K562 treated with DMSO at 1 percent for 24 hours (cell line): ENCODE data around the gene SNX21. TPM values are rescaled to one million over a fixed set of nuclear protein-coding genes. Genes with fewer than 3 reads are reported as not detected.

ENCODE experiments used
- total RNA-seq: library from RNA; unstranded; fragments of 300-600 nt; gene quantifications from 2 replicates; pipeline ENCODE4 v1.2.3, GENCODE V29; 2022; ENCODE audit warnings: low read depth; ENCODE audit not compliant: insufficient read depth

Gene SNX21
- total RNA-seq: 4.5 and 9.1 TPM in 2 replicates

GRCh38 chr20:45833030-45833882 is at the start of gene SNX21:
SNX21 (plus strand) TSS chr20:45833799; CDS start chr20:45833920, 121 bp downstream.

DNA sequence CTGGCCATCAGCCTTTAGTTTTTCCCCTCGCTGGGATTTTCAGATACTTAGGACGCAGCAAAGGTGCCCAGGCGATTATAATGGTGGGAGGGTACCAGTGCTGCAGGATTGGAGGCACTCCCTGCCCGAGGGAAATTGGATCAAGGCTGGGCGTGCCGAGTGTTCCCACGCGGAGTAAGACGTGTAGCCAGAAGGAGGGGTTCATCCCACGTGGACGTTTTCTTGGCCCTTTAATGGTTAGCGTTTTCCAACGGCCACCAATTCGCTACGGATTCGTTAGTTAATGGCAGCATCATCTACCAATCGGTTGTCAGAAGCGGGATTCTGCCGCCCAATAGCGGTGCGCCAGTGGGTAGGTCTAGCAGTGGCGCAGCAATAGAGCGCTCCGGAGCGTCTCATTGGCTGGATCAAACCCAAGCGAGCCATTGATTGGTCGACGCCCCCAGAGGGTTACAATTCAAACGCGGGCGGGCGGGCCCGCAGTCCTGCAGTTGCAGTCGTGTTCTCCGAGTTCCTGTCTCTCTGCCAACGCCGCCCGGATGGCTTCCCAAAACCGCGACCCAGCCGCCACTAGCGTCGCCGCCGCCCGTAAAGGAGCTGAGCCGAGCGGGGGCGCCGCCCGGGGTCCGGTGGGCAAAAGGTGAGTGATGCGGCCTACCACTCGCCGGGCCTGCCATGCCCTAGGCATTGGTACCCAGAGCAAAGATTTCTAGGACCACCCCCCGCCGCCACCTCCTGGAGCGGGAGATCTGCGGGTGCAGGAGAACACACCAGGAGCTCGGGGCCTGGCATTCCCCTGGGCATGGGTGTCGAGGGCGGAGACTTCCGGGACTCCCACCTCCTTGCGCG is 21.2 kb upstream of the SNX21 start, which contains the start of gene UBE2C:
Gene UBE2C (plus strand): TSS at position 488 of the 849 bp plus-strand sequence. CDS start 52 bp downstream, at position 540.

DNA sequence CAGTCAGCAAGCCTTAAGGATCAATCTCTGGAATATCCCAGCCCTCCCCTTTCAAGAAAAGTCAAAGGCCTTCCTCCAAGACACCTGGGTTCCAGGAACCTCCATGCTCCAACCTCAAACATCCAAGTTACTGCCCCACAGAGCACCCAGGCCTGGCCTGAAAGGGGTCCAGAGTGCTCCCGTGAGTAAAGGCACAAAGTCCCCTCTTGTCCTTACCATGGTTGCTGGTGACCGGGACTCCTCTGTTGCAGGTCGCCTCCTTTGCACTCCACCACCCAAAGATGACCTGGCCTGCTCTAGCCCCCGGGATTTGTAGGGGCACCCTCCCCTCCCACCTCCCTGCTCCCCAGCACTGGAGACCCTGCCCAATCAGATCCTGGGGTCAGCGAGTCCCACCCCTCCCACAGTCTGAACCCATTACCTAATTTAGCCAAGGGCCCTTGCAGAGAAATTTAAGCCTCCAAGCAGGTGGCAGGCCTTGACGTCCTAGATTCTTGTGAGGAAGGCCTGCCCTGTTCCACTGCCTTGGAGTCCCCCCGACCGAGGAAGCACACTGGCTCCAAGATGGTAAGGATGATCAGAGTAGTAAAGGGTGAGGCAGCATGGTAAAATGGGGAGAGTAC is 6.5 kb upstream of the SNX21 start, which contains the start of gene TNNC2:
Gene TNNC2 (minus strand): TSS at position 283 of the 623 bp plus-strand sequence. CDS start 64 bp downstream, at position 219.

DNA sequence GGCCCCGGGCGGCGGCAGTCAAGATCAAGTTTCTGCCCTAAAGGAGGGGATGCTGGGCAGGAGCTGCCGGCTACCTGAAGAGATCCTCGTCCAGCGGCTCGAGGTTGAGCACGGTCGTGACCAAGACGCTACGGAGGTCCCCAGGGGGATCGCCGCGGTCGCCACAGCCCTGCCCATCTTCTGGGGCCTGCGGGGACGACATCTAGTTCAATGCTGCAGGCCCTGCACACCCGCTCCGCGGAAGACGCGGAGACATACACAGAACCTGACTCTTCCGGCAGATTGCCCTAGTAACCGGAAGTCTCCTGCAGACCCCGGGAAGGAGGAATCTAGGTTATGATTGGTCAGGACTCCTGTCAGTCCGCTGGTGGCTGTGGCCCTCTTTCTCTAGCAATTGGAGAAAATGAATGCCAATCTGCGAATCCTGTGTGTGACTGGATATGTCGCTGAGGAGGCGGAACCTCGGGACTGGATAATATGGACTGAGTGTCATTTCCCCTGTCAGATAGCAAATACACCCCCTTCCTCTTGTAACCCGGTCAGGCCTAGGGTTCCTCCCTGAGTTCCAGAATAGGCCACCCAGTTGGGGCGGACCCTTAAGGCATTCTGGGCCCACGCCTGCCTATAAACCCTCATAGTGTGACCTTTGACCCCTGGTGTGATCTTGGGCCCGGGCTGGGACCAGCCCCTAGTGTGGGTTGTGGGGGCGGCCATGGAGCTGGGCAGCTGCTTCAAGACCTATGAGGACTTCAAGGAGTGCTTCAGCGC is 23.7 kb downstream of the SNX21 start, which contains the start of the genes ACOT8 and ZSWIM3:
Gene ACOT8 (minus strand): TSS at position 279 of the 768 bp plus-strand sequence. CDS start 77 bp downstream, at position 202.
Gene ZSWIM3 (plus strand): TSS at position 501 of the 768 bp plus-strand sequence. CDS start 212 bp downstream, at position 713.

DNA sequence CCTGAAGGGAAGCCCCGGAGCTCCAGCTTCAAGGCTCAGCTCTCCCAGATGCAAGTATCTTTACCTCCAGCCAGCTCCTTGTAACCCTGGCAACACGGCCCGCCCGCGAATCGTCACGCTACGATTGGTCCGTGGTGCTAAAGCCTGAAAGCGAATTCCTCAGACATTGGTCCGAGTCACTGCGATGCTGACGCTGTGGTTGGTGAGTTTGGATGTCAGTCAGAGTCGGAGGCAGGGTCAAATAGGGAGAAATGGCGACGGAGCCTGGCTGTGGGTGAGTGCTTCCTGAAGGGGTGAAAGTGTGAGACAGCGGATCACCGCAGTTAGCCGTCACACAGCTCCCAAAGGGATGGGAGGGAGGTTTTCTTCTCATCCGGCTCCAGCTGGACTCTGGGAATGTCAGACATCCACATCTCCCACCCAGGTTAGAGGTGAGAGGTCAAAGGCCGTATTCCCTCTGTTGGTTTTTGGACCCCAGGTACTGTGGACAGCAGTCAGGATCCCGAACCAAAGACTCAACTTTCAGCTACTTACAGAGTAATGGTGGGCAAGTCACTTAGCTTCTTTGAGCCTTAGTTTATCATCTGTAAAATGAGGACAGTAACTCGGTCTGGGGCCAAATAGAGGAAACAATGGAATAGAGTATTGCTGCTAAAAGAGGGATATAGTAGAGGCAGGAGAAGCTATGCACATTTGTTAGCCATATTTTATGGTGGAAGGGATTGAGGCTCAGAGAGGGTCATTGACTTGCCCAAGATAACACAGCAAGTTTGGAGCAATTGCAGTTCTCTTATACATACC is 47.6 kb downstream of the SNX21 start, which contains the start of gene ZSWIM1:
Gene ZSWIM1 (plus strand): TSS at position 240 of the 801 bp plus-strand sequence. CDS start 1,366 bp downstream, outside the sequence.

DNA sequence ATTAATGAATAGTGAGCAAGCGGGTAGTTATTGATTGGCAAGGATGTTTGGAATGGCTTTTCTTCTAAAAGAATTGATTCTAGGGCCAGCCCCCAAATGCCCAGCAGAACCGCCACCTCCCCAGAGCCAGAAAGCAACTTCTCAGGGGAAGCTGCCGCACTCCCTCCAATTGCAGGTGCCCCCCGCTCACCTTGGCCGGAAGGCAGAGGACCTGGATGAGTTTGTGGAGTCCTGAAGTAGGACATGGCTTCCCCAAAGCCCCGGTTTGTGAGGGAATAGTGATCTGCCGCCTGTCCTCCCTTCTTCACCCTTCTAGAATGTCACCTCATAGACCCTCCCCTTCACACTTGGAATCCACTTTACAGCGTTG is 53.7 kb downstream of the SNX21 start, which contains the start of gene SPATA25:
Gene SPATA25 (minus strand): TSS at position 277 of the 370 bp plus-strand sequence. CDS start 32 bp downstream, at position 245.

GRCh38 chr20:45890985-45891983 is 57.7 kb downstream of the SNX21 start, which contains the start of the genes CTSA and NEURL2:
CTSA (plus strand) TSS chr20:45891335; CDS start chr20:45891569, 234 bp downstream.
NEURL2 (minus strand) TSS chr20:45891208; CDS start chr20:45890991, 217 bp downstream.

Other genes starting within 250 kb of the SNX21 start
- gene WFDC10A, start 204.1 kb upstream of the SNX21 start, total RNA-seq: not detected in 2 replicates
- gene WFDC9, start 202.5 kb upstream of the SNX21 start, total RNA-seq: not detected in 2 replicates
- not detected in 2 replicates for gene WFDC11, start 163.6 kb upstream of the SNX21 start, total RNA-seq
- not detected in 2 replicates for gene WFDC13, start 131.8 kb upstream of the SNX21 start, total RNA-seq
- not detected in 2 replicates for gene WFDC10B, start 128.8 kb upstream of the SNX21 start, total RNA-seq
- gene SPINT4, start 111.5 kb upstream of the SNX21 start, total RNA-seq: not detected in 2 replicates
- not detected in 2 replicates for gene WFDC3, start 41.9 kb upstream of the SNX21 start, total RNA-seq
- gene DNTTIP1, start 41.8 kb upstream of the SNX21 start, total RNA-seq: 43.2 and 49.6 TPM in 2 replicates
- 1.1 and 1.4 TPM in 2 replicates for gene UBE2C, start 21.2 kb upstream of the SNX21 start, total RNA-seq
- 0.63 TPM in 1 of 2 replicates, not detected in the other for gene TNNC2, start 6.5 kb upstream of the SNX21 start, total RNA-seq
- gene ACOT8, start 23.6 kb downstream of the SNX21 start, total RNA-seq: 79.1 and 83.5 TPM in 2 replicates
- 6.3 and 7.3 TPM in 2 replicates for gene ZSWIM3, start 23.8 kb downstream of the SNX21 start, total RNA-seq
- 14.3 and 14.4 TPM in 2 replicates for gene ZSWIM1, start 47.4 kb downstream of the SNX21 start, total RNA-seq
- 1.8 TPM in 2 replicates for gene SPATA25, start 53.8 kb downstream of the SNX21 start, total RNA-seq
- gene NEURL2, start 57.4 kb downstream of the SNX21 start, total RNA-seq: 5.7 and 6.2 TPM in 2 replicates
- gene CTSA, start 57.5 kb downstream of the SNX21 start, total RNA-seq: 89.9 and 90.0 TPM in 2 replicates
- 25.1 and 27.9 TPM in 2 replicates for gene PLTP, start 78.4 kb downstream of the SNX21 start, total RNA-seq
- 34.6 and 41.6 TPM in 2 replicates for gene PCIF1, start 100.9 kb downstream of the SNX21 start, total RNA-seq
- gene ZNF335, start 138.4 kb downstream of the SNX21 start, total RNA-seq: 12.7 and 16.1 TPM in 2 replicates
- gene MMP9, start 175.1 kb downstream of the SNX21 start, total RNA-seq: 0.29 TPM in 1 of 2 replicates, not detected in the other
- 16.6 and 17.4 TPM in 2 replicates for gene SLC12A5, start 195.4 kb downstream of the SNX21 start, total RNA-seq